Measurements from ENCODE around the gene MRPS21.
A peak's percentile ranks its signal among the peaks of the same experiment; 100 is the strongest.
"Not testable (repeated sequence)": the region's sequence is repeated elsewhere in the genome, so short reads cannot be mapped to it uniquely, and the experiment has no call there.

MRPS21 gene

DNA sequence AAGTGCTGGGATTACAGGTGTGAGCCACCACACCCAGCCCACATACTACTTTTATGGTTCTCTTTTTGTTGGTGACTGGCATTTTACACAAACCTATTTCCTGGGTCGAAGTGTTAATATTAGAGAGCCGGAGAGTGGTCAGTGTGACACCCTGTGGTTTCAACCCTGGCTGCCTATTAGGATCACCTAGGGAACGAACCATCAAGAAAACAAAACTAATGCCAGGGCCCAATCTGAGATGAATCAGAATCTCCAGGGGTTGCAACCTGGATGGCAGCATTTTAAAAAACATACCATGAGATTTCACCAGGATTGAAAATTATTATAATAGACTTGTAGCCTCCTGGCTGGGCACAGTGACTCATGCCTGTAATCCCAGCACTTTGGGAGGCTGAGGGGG lies 6.1 kb downstream of the MRPS21 start:
- peaks cover 50 to 84% of the 10 kb centered on the region in 2 experiments for H3K36me3 ChIP-seq (ENCODE audit: control insufficient read depth in 2 of 2, insufficient read depth in 1 of 2, low read length in 2 of 2)
- H3K9me3 ChIP-seq (ENCODE audit: control insufficient read depth, insufficient read depth, low read depth, low read length), result no peaks in the 10 kb centered on the region
- CTCF ChIA-PET, result interaction anchor here (0.7 kb wide), 1 partner anchor 45 kb away, joined by 3 read pairs; no protein-coding TSS in a partner anchor

DNA sequence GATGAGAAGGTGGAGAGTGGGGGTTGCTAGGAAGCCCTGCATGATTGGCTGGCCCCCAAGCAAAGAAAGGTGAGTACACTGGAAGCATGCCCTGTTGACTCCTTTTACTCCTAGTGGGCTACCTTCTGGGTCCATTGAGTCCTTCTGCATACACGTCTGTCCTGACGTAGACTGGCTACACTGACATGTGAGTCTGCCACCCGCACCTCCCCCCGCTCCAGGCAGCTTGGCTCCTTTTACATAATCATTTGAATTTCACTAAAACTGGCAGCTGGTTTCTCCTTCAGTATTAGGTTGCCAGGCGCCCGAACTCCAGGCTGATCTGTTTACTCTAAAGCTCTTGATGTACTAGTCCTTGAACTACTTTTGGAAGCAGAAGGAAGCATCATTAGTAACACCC lies 8.7 kb downstream of the MRPS21 start:
- ChIA-PET POLR2A (interaction anchor here (0.9 kb wide), 2 partner anchors 9 to 15 kb away, joined by 3 to 4 read pairs; no protein-coding TSS in a partner anchor), CTCF (no interaction called here)
- TF ChIP-seq ZNF433 (tag by site-specific recombination; IDR thresholded peaks at IDR 0.05; ENCODE audit: low read depth), result no peak
- TF ChIP-seq, protein P1, sequence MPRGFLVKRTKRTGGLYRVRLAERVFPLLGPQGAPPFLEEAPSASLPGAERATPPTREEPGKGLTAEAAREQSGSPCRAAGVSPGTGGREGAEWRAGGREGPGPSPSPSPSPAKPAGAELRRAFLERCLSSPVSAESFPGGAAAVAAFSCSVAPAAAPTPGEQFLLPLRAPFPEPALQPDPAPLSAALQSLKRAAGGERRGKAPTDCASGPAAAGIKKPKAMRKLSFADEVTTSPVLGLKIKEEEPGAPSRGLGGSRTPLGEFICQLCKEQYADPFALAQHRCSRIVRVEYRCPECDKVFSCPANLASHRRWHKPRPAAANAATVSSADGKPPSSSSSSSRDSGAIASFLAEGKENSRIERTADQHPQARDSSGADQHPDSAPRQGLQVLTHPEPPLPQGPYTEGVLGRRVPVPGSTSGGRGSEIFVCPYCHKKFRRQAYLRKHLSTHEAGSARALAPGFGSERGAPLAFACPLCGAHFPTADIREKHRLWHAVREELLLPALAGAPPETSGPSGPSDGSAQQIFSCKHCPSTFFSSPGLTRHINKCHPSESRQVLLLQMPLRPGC (tag by site-specific recombination; IDR thresholded peaks at IDR 0.05), result no peak
- no peak for TF ChIP-seq ZEB2 (tag by site-specific recombination; IDR thresholded peaks at IDR 0.05)
- no peak for TF ChIP-seq MEIS1 (CRISPR knock-in tag; IDR thresholded peaks at IDR 0.05; ENCODE audit: borderline replicate concordance)
- Histone ChIP-seq H3K9me3 (ENCODE audit: control insufficient read depth, insufficient read depth, low read depth, low read length) (no peaks in the 10 kb centered on the region), H3K4me1 (ENCODE audit: control insufficient read depth, insufficient read depth, low read length) (no peaks in the 10 kb centered on the region), H3K36me3 (ENCODE audit: control insufficient read depth in 2 of 2, insufficient read depth in 1 of 2, low read length in 2 of 2) (peaks cover 35 to 81% of the 10 kb centered on the region in 2 experiments), H3K4me3 (ENCODE audit: low read depth, low read length) (no peak overlapping the region), H3K27ac (ENCODE audit: extremely low read depth, low read depth, low read length) (no peak overlapping the region)

More for the DNA sequence above, 6.1 kb downstream of the MRPS21 start:
- POLR2A ChIA-PET, result no interaction called here
- no peaks in the 10 kb centered on the region for H3K4me1 ChIP-seq (ENCODE audit: control insufficient read depth, insufficient read depth, low read length)
- no peak overlapping the region for H3K4me3 ChIP-seq (ENCODE audit: low read depth, low read length)
- no peak overlapping the region for H3K27ac ChIP-seq (ENCODE audit: extremely low read depth, low read depth, low read length)
- no peak for TF ChIP-seq ZNF133 (tag by site-specific recombination; IDR thresholded peaks at IDR 0.05)
- TF ChIP-seq ZNF335 (tag by site-specific recombination; conservative IDR thresholded peaks at IDR 0.05), result no peak
- no peak for TF ChIP-seq RBAK (tag by site-specific recombination; IDR thresholded peaks at IDR 0.05)
- TF ChIP-seq ZNF843 (tag by site-specific recombination; IDR thresholded peaks at IDR 0.05), result no peak

DNA sequence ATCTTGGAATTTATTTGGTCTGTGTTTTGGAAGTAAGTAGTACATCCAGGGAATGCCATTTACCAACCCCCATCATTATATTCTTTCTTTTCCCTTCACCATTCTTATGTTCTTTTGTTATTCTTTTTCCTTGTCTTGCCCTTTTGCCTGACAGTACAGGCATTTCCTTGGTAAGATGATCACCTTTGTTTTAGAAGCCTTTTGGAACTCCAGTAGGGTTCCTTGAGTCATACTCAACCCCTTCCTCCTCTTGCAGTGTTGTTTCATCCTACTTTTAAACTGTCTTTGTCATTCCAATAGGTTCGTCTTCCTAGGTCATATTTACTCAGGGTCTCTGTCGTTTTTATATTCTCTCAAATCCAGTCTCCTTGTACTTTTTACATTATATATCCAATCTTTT lies 9.2 kb downstream of the MRPS21 start:
- Histone ChIP-seq H3K27ac (ENCODE audit: extremely low read depth, low read depth, low read length) (no peak overlapping the region), H3K4me1 (ENCODE audit: control insufficient read depth, insufficient read depth, low read length) (no peaks in the 10 kb centered on the region), H3K36me3 (ENCODE audit: control insufficient read depth in 2 of 2, insufficient read depth in 1 of 2, low read length in 2 of 2) (peaks cover 35 to 81% of the 10 kb centered on the region in 2 experiments), H3K9me3 (ENCODE audit: control insufficient read depth, insufficient read depth, low read depth, low read length) (no peaks in the 10 kb centered on the region), H3K4me3 (ENCODE audit: low read depth, low read length) (no peak overlapping the region)
- ChIA-PET CTCF (no interaction called here), POLR2A (no interaction called here)
- TF ChIP-seq ZNF324 (tag by site-specific recombination; IDR thresholded peaks at IDR 0.05) (no peak), ZNF155 (tag by site-specific recombination; IDR thresholded peaks at IDR 0.05) (no peak), ZNF174 (tag by site-specific recombination; IDR thresholded peaks at IDR 0.05) (no peak), ZNF211 (tag by site-specific recombination; IDR thresholded peaks at IDR 0.05; ENCODE audit: low read depth) (no peak)

DNA sequence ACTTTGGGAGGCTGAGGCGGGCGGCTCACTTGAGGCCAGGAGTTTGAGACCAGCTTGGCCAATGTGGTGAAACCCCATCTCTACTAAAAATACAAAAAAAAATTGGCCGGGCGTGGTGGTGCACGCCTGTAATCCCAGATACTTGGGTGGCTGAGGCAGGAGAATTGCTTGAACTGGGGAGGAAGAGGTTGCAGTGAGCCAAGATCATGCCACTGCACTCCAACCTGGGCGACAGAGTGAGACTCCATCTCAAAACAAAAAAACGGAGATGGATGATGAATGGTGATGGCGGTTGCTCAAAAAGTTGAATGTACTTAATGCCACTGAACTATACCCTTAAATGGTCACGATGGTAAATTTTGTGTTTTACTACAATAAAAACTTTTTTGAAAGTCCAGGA lies 14.9 kb downstream of the MRPS21 start:
- H3K36me3 ChIP-seq (ENCODE audit: control insufficient read depth in 2 of 2, insufficient read depth in 1 of 2, low read length in 2 of 2), result peaks cover 18 to 47% of the 10 kb centered on the region in 2 experiments
- CTCF ChIA-PET; H3K27ac ChIP-seq (ENCODE audit: extremely low read depth, low read depth, low read length); H3K9me3 ChIP-seq (ENCODE audit: control insufficient read depth, insufficient read depth, low read depth, low read length); H3K4me3 ChIP-seq (ENCODE audit: low read depth, low read length); H3K4me1 ChIP-seq (ENCODE audit: control insufficient read depth, insufficient read depth, low read length): not testable (repeated sequence)
- POLR2A ChIA-PET, result interaction anchor here (0.7 kb wide), 1 partner anchor 236 kb away, joined by 4 read pairs; no protein-coding TSS in a partner anchor

DNA sequence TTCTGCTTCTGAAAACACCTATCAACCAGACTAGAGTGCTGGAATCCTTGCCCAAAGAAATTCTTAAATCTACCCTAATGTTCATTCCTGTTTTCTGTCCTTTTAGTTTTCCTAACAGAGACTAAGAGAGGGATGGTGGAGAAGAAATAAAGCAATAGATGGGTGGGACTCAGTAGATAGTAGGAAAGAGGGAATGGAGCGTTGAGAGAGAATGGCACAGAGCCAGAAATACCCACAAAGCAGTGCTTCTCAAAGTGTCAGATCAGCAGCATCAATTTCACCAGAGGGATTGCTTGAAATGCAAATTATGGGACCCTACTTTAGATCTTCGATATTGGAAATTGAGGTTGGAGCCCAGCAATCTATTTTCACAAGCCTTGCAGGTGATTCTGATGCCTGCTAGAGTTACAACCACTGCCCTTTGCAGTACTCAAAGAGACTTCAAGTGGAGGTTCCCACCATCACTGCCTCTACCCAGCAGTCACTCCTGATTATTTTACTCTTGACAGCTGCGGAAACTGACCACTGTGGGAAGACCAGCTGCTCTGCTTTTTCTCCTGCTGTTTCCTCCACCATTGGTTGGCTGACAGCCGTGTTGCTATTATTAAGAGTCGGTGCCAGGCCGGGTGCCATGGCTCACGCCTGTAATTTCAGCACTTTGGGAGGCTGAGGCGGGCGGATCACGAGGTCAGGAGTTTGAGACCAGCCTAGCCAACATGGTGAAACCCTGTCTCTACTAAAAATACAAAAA lies 16.3 kb downstream of the MRPS21 start:
- no peaks in the 10 kb centered on the region for H3K9me3 ChIP-seq (ENCODE audit: control insufficient read depth, insufficient read depth, low read depth, low read length)
- peaks cover 18 to 37% of the 10 kb centered on the region in 2 experiments for H3K36me3 ChIP-seq (ENCODE audit: control insufficient read depth in 2 of 2, insufficient read depth in 1 of 2, low read length in 2 of 2)
- H3K4me3 ChIP-seq (ENCODE audit: low read depth, low read length), result no peak overlapping the region
- POLR2A ChIA-PET, result interaction anchor here (0.6 kb wide), 1 partner anchor 54 kb away, joined by 3 read pairs; no protein-coding TSS in a partner anchor
- TF ChIP-seq ZSCAN16 (tag by site-specific recombination; IDR thresholded peaks at IDR 0.05), result no peak
- peak; percentile 43 for TF ChIP-seq ZNF366 (tag by site-specific recombination; conservative IDR thresholded peaks at IDR 0.05)
- H3K27ac ChIP-seq (ENCODE audit: extremely low read depth, low read depth, low read length), result no peak overlapping the region
- H3K4me1 ChIP-seq (ENCODE audit: control insufficient read depth, insufficient read depth, low read length), result no peaks in the 10 kb centered on the region
- CTCF ChIA-PET, result no interaction called here
